ENCODE measurements around the gene SMC1B.

Gene SMC1B

GRCh38 chr22:45320357-45320976, 92.9 kb downstream of the SMC1B start:
- H3K27ac Mint-ChIP-seq = peak overlapping the region; percentile 97
- no peak for DNase-seq (ENCODE audit: low spot score)
- H3K4me3 Mint-ChIP-seq = peak overlapping the region; percentile 82
- no peaks in the 10 kb centered on the region for H3K27me3 Mint-ChIP-seq (ENCODE audit: low read depth)
- H3K9me3 Mint-ChIP-seq = no peaks in the 10 kb centered on the region
- H3K4me1 Mint-ChIP-seq (ENCODE audit: low read depth) = peaks cover 45% of the 10 kb centered on the region
- H3K36me3 Mint-ChIP-seq (ENCODE audit: low read depth) = peaks cover 33% of the 10 kb centered on the region

- H3K27me3 Mint-ChIP-seq (ENCODE audit: low read depth) = no peaks in the 10 kb centered on the region
- H3K4me1 Mint-ChIP-seq (ENCODE audit: low read depth) = peaks cover 54% of the 10 kb centered on the region
- DNase-seq (ENCODE audit: low spot score) = no peak
- H3K36me3 Mint-ChIP-seq (ENCODE audit: low read depth) = peaks cover 31% of the 10 kb centered on the region
- H3K4me3 Mint-ChIP-seq = peak overlapping the region; percentile 82
- no peaks in the 10 kb centered on the region for H3K9me3 Mint-ChIP-seq
- peak overlapping the region; percentile 97 for H3K27ac Mint-ChIP-seq
Observed at GRCh38 chr22:45319324-45319685, 94.1 kb downstream of the SMC1B start.

DNA sequence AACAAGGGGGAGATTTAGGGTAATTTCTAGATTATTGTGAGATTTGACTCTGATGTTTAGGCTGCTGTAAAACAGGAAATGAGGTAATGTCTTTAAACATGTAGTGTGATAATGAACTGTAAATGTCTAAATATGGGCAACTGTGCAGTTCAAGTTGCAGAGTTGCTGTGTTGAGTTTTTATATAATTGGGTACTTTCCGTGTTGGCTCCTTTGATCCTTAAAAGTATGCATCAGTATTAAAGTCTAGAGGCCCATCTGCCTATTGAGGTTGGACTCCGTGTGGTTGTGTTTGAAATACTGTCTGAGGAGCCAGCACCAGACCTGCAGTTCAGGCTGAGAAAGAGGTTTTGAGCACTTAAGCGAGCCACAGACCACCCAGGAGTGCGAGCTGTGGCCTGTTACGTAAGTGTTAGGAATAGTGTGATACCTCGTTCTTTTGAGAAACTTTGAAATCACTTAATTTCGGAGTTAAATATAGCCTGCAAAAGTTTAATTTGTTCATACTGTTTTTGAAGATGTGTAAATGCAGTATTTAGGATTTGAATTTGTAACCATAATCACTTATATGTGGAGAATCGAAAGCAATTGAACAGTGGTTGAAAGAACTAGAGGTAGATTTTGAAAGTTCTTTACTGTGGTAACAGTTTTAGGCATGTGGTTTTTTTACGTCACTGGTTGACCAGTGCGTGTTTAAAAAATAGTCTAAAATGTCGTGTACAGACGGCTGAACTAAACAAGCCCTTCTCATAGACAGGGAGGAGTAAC, 94.7 kb downstream of the SMC1B start:
- peak overlapping the region; percentile 82 for H3K4me3 Mint-ChIP-seq
- no peaks in the 10 kb centered on the region for H3K27me3 Mint-ChIP-seq (ENCODE audit: low read depth)
- H3K36me3 Mint-ChIP-seq (ENCODE audit: low read depth) = peaks cover 27% of the 10 kb centered on the region
- no peaks in the 10 kb centered on the region for H3K9me3 Mint-ChIP-seq
- H3K27ac Mint-ChIP-seq = peak overlapping the region; percentile 97
- peaks cover 56% of the 10 kb centered on the region for H3K4me1 Mint-ChIP-seq (ENCODE audit: low read depth)
- peak; percentile 32 for DNase-seq (ENCODE audit: low spot score)

DNA sequence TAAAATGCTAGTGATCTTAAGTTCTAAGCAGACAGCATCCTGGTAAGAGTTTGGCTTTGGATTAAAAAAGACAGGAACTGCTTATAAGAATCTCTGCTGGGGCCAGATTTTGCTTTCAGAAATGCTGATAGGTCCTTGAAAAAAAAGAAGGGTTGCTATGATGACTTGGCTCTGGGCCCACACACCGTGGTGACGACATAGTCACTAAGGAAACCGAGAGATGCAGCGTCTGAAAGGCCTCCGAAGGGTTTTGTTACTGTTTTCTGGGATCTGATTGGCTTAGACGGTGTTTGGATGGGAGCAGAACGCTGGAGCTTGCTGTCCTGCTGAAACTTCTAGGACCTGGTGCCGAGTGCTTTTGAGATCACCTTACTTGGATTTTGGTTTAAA, 95.2 kb downstream of the SMC1B start:
- Mint-ChIP-seq H3K4me1 (ENCODE audit: low read depth) (peaks cover 54% of the 10 kb centered on the region), H3K27me3 (ENCODE audit: low read depth) (no peaks in the 10 kb centered on the region), H3K36me3 (ENCODE audit: low read depth) (peaks cover 21% of the 10 kb centered on the region), H3K27ac (peak overlapping the region; percentile 97), H3K4me3 (peak overlapping the region; percentile 82), H3K9me3 (no peaks in the 10 kb centered on the region)
- peak; percentile 89 for DNase-seq (ENCODE audit: low spot score)

DNA sequence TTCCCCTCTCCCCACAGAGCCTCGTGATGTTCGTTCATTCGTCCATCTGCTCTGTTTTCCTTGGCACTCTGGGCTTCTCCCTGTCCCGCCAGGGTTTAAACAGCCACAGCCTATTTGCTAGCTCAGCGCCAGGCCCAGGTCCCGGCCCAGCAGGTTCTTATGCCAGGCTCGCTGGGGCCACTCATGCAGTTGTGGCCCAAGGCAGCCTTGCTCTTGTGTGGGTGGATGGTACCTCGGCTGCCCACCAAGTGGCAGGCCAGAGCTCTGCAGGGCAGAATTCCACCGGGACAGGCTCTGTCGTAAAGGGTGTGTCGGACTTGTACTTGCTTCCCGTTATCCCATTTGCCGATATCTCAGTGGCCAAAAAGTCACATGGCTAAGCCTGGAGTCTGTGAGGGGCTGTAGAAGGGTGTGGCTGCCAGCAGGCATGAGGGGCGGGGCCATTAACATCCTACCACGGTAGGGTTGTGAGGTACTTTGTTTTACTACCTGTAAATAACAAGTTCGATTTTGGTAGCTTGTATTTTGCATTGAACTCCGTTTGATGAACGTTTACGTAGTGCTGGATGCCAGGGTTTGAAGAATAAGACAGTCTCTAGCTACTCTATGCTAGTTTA, 95.7 kb downstream of the SMC1B start:
- H3K36me3 Mint-ChIP-seq (ENCODE audit: low read depth) = peaks cover 24% of the 10 kb centered on the region
- peak overlapping the region; percentile 82 for H3K4me3 Mint-ChIP-seq
- peaks cover 58% of the 10 kb centered on the region for H3K4me1 Mint-ChIP-seq (ENCODE audit: low read depth)
- H3K27ac Mint-ChIP-seq = peak overlapping the region; percentile 97
- no peak for DNase-seq (ENCODE audit: low spot score)
- no peaks in the 10 kb centered on the region for H3K9me3 Mint-ChIP-seq
- H3K27me3 Mint-ChIP-seq (ENCODE audit: low read depth) = no peaks in the 10 kb centered on the region

DNA sequence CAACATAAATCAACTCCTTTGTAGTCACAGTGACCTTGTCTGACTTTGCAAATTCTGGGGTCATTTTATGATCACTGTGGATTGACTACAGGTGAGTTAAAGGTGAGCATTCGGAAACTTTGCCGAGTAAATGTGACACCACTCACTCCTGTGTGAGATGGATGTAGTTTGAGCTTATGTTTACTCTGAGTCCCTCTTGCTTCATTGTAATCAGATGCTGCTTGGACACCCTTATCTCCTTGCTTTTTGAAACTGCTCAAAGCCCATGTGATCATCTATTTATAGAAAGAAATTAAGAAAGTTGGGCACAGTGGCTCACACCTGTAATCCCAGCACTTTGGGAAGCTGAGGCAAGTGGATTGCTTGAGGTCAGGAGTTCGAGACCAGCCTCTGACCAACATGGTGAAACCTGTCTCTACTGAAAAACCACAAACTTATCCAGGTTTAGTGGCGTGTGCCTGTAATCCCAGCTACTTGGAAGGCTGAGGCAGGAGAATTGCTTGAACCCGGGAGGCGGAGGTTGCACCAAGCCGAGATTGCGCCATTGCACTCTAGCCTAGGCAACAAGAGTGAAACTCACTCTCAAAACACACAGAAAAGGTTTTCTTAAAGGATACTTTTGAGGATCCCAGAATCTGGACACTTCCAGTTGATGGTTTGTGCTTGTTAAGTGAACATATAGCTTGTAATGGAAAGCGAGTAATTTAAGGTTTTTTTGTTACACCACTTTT, 96.4 kb downstream of the SMC1B start:
- H3K36me3 Mint-ChIP-seq (ENCODE audit: low read depth) = peaks cover 21% of the 10 kb centered on the region
- H3K27ac Mint-ChIP-seq = peak overlapping the region; percentile 97
- no peak overlapping the region for H3K4me3 Mint-ChIP-seq
- no peaks in the 10 kb centered on the region for H3K27me3 Mint-ChIP-seq (ENCODE audit: low read depth)
- no peaks in the 10 kb centered on the region for H3K9me3 Mint-ChIP-seq
- DNase-seq (ENCODE audit: low spot score) = no peak
- H3K4me1 Mint-ChIP-seq (ENCODE audit: low read depth) = peaks cover 60% of the 10 kb centered on the region

DNA sequence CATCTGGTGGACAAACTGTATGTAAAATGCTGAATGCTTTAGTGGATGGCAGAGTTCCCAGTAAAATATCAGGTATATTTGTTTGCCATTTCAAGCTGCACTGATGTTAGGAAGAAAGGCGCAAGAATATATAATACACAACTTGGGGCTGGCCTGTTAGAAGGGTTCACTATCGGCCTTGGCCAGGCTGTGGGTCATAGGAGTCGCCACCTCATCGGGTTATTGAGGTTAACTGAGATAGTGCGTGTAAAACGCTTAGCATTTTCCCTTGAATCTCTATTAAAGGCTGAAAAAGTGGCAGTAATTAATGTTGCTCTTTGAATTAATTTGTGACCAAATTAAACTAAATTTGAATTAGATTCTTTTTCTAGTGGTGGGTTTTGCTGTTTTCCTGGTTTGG, 98.6 kb downstream of the SMC1B start:
- H3K4me1 Mint-ChIP-seq (ENCODE audit: low read depth) = peaks cover 67% of the 10 kb centered on the region
- no peaks in the 10 kb centered on the region for H3K9me3 Mint-ChIP-seq
- H3K27ac Mint-ChIP-seq = no peak overlapping the region
- no peaks in the 10 kb centered on the region for H3K27me3 Mint-ChIP-seq (ENCODE audit: low read depth)
- H3K36me3 Mint-ChIP-seq (ENCODE audit: low read depth) = peaks cover 22% of the 10 kb centered on the region
- H3K4me3 Mint-ChIP-seq = no peak overlapping the region
- no peak for DNase-seq (ENCODE audit: low spot score)

DNA sequence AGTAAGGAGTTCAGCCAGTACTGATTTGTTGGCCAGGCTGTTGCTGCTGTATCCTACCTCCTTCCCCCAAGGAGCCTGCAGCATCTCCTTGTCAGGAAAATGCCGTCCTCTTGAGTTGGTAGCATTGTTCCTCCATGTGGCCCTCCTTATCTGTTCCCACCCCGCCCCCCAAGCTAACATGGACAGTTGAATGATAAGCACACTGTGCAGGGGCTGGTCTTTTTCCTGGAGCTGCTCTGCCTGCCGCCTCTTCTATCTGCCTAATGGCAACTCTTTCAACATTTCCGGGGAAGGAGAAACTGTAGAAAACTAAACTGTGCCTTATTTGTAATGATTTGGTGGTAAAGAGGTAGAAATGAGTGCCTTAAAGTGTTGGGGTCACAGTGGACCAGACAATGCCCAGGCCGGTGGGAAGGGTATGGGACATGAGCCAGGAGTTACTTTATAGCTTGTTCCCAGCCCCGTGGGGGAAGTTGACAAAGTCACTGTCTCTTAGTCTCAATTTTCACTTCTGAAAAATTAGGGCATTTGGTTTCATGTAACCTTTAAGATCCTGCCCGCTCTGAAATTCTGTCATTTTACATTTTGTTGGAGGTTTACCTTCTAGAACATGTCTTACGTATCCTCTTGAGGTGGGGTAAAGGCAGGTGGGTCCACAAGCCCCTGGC, 99.2 kb downstream of the SMC1B start:
- Mint-ChIP-seq H3K4me1 (ENCODE audit: low read depth) (peaks cover 63% of the 10 kb centered on the region), H3K27ac (no peak overlapping the region), H3K36me3 (ENCODE audit: low read depth) (peaks cover 20% of the 10 kb centered on the region), H3K27me3 (ENCODE audit: low read depth) (no peaks in the 10 kb centered on the region), H3K9me3 (no peaks in the 10 kb centered on the region), H3K4me3 (no peak overlapping the region)
- no peak for DNase-seq (ENCODE audit: low spot score)

GRCh38 chr22:45312856-45313255, 100.5 kb downstream of the SMC1B start:
- Mint-ChIP-seq H3K4me1 (ENCODE audit: low read depth) (peaks cover 59% of the 10 kb centered on the region), H3K27me3 (ENCODE audit: low read depth) (no peaks in the 10 kb centered on the region), H3K27ac (peak overlapping the region; percentile 10), H3K36me3 (ENCODE audit: low read depth) (peaks cover 20% of the 10 kb centered on the region), H3K9me3 (no peaks in the 10 kb centered on the region), H3K4me3 (no peak overlapping the region)
- no peak for DNase-seq (ENCODE audit: low spot score)

DNA sequence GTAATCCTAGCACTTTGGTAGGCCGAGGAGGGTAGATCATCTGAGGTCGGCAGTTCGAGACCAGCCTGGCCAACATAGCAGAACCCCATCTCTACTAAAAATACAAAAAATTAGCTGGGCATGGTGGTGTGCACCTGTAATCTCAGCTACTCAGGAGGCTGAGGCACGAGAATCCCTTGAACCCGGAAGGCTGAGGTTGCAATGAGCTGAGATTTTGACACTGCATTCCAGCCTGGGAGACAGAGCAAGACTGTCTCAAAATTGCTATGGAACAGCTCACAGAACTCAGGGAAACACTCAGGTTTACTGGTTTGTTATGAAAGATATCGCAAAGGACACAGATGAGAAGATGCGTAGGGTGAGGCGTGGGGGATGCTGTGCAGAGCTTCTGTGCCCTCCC, 101.0 kb downstream of the SMC1B start:
- DNase-seq (ENCODE audit: low spot score) = no peak
- Mint-ChIP-seq H3K4me1 (ENCODE audit: low read depth) (peaks cover 55% of the 10 kb centered on the region), H3K27me3 (ENCODE audit: low read depth) (no peaks in the 10 kb centered on the region), H3K27ac (no peak overlapping the region), H3K36me3 (ENCODE audit: low read depth) (peaks cover 20% of the 10 kb centered on the region), H3K9me3 (no peaks in the 10 kb centered on the region), H3K4me3 (peak overlapping the region; percentile 82)

- DNase-seq (ENCODE audit: low spot score) = no peak
- Mint-ChIP-seq H3K9me3 (no peaks in the 10 kb centered on the region), H3K36me3 (ENCODE audit: low read depth) (peaks cover 20% of the 10 kb centered on the region), H3K27ac (peak overlapping the region; percentile 83), H3K4me1 (ENCODE audit: low read depth) (peaks cover 50% of the 10 kb centered on the region), H3K4me3 (peak overlapping the region; percentile 82), H3K27me3 (ENCODE audit: low read depth) (no peaks in the 10 kb centered on the region)
Observed at GRCh38 chr22:45310977-45311531, 102.3 kb downstream of the SMC1B start.

- DNase-seq (ENCODE audit: low spot score) = no peak
- peak overlapping the region; percentile 82 for H3K4me3 Mint-ChIP-seq
Observed at GRCh38 chr22:45310331-45310976, 102.9 kb downstream of the SMC1B start.

More at GRCh38 chr22:45310331-45310976, 102.9 kb downstream of the SMC1B start:
- Mint-ChIP-seq H3K9me3 (no peaks in the 10 kb centered on the region), H3K27me3 (ENCODE audit: low read depth) (no peaks in the 10 kb centered on the region), H3K4me1 (ENCODE audit: low read depth) (peaks cover 44% of the 10 kb centered on the region), H3K36me3 (ENCODE audit: low read depth) (peaks cover 20% of the 10 kb centered on the region), H3K27ac (peak overlapping the region; percentile 83)

Data from T-helper 2 cell treated with Interferon-gamma antibody and Interleukin-4, amounts not matched to agents 5 μg/mL and 100 μg/mL, for 36 hours (primary cell).